ENCODE results near the gene CYP26B1.

Gene CYP26B1

DNA sequence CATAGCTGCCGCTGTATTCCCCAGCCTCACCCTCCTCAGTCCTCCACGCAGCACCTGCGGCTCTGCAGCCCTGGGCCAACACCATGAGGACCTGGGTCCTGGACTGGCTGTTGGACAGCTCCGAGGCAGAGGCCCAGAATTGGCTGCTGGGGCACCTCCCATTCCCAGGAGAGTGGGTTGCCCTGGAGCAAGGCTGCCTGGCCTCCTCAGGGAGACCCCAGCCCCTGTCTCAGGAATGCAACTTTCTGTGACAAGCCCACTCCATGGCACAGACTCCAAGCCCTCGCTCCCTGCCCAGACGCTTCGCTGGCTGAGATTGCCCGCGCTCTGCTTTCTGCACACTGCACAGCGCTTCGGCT is 33.0 kb downstream of the CYP26B1 start:
- Histone ChIP-seq H3K27me3 (ENCODE audit: control insufficient read depth, insufficient read depth, low read length) (no peaks in the 10 kb centered on the region), H3K36me3 (ENCODE audit: control insufficient read depth, insufficient read depth, low read length) (no peaks in the 10 kb centered on the region), H3K9me3 (ENCODE audit: control insufficient read depth, insufficient read depth, low read length) (no peaks in the 10 kb centered on the region), H3K27ac (ENCODE audit: low read depth, low read length) (no peak overlapping the region), H3K4me1 (ENCODE audit: control insufficient read depth, insufficient read depth, low read length) (no peaks in the 10 kb centered on the region), H3K4me3 (ENCODE audit: low read depth, low read length) (no peak overlapping the region), H3K9ac (ENCODE audit: low read depth, low read length) (no peak overlapping the region)

- no peak overlapping the region for H3K27ac ChIP-seq (ENCODE audit: low read depth, low read length)
These were observed 33.6 kb downstream of the CYP26B1 start for GRCh38 chr2:72113847-72114692.

GRCh38 chr2:72112981-72113846 is 34.4 kb downstream of the CYP26B1 start:
- Histone ChIP-seq H3K36me3 (ENCODE audit: control insufficient read depth, insufficient read depth, low read length) (no peaks in the 10 kb centered on the region), H3K9me3 (ENCODE audit: control insufficient read depth, insufficient read depth, low read length) (no peaks in the 10 kb centered on the region), H3K4me3 (ENCODE audit: low read depth, low read length) (no peak overlapping the region), H3K27me3 (ENCODE audit: control insufficient read depth, insufficient read depth, low read length) (no peaks in the 10 kb centered on the region), H3K9ac (ENCODE audit: low read depth, low read length) (no peak overlapping the region), H3K4me1 (ENCODE audit: control insufficient read depth, insufficient read depth, low read length) (no peaks in the 10 kb centered on the region), H3K27ac (ENCODE audit: low read depth, low read length) (no peak overlapping the region)

More at GRCh38 chr2:72113847-72114692, 33.6 kb downstream of the CYP26B1 start:
- no peaks in the 10 kb centered on the region for H3K36me3 ChIP-seq (ENCODE audit: control insufficient read depth, insufficient read depth, low read length)
- H3K4me3 ChIP-seq (ENCODE audit: low read depth, low read length), result no peak overlapping the region
- no peaks in the 10 kb centered on the region for H3K9me3 ChIP-seq (ENCODE audit: control insufficient read depth, insufficient read depth, low read length)
- H3K27me3 ChIP-seq (ENCODE audit: control insufficient read depth, insufficient read depth, low read length), result no peaks in the 10 kb centered on the region
- H3K4me1 ChIP-seq (ENCODE audit: control insufficient read depth, insufficient read depth, low read length), result no peaks in the 10 kb centered on the region
- no peak overlapping the region for H3K9ac ChIP-seq (ENCODE audit: low read depth, low read length)

- no peak overlapping the region for H3K4me3 ChIP-seq (ENCODE audit: low read depth, low read length)
- H3K4me1 ChIP-seq (ENCODE audit: control insufficient read depth, insufficient read depth, low read length), result no peaks in the 10 kb centered on the region
- no peaks in the 10 kb centered on the region for H3K36me3 ChIP-seq (ENCODE audit: control insufficient read depth, insufficient read depth, low read length)
- no peaks in the 10 kb centered on the region for H3K9me3 ChIP-seq (ENCODE audit: control insufficient read depth, insufficient read depth, low read length)
- no peaks in the 10 kb centered on the region for H3K27me3 ChIP-seq (ENCODE audit: control insufficient read depth, insufficient read depth, low read length)
- H3K9ac ChIP-seq (ENCODE audit: low read depth, low read length), result no peak overlapping the region
- no peak overlapping the region for H3K27ac ChIP-seq (ENCODE audit: low read depth, low read length)
These were observed 35.3 kb downstream of the CYP26B1 start for GRCh38 chr2:72112401-72112800.

- Histone ChIP-seq H3K27me3 (ENCODE audit: control insufficient read depth, insufficient read depth, low read length) (no peaks in the 10 kb centered on the region), H3K9ac (ENCODE audit: low read depth, low read length) (no peak overlapping the region), H3K4me1 (ENCODE audit: control insufficient read depth, insufficient read depth, low read length) (no peaks in the 10 kb centered on the region), H3K4me3 (ENCODE audit: low read depth, low read length) (no peak overlapping the region), H3K36me3 (ENCODE audit: control insufficient read depth, insufficient read depth, low read length) (no peaks in the 10 kb centered on the region), H3K9me3 (ENCODE audit: control insufficient read depth, insufficient read depth, low read length) (no peaks in the 10 kb centered on the region), H3K27ac (ENCODE audit: low read depth, low read length) (no peak overlapping the region)
These were observed 36.6 kb downstream of the CYP26B1 start for GRCh38 chr2:72111061-72111460.

DNA sequence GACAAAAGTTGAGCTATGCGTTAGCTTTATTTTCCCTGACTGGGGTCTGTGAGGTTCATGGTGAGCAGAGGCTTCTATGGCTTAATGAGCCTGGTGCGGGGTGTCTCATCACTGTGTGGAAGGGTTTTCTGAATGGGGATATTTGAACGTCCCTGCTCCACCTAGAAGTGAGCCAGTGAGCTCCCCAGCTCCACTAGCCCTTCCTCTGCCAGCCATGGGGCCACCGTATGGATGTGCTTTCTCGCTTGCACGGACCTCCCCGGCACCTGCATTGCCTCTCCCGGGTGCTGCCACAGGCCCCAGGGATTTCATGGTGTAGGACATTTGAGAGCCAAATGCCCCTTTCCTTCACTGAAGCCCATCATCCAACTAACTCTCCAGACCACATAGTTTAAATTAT is 37.8 kb downstream of the CYP26B1 start:
- Histone ChIP-seq H3K27me3 (ENCODE audit: control insufficient read depth, insufficient read depth, low read length) (no peaks in the 10 kb centered on the region), H3K9ac (ENCODE audit: low read depth, low read length) (no peak overlapping the region), H3K36me3 (ENCODE audit: control insufficient read depth, insufficient read depth, low read length) (no peaks in the 10 kb centered on the region), H3K27ac (ENCODE audit: low read depth, low read length) (no peak overlapping the region), H3K9me3 (ENCODE audit: control insufficient read depth, insufficient read depth, low read length) (no peaks in the 10 kb centered on the region), H3K4me1 (ENCODE audit: control insufficient read depth, insufficient read depth, low read length) (no peaks in the 10 kb centered on the region), H3K4me3 (ENCODE audit: low read depth, low read length) (no peak overlapping the region)

GRCh38 chr2:72109291-72109690 is 38.4 kb downstream of the CYP26B1 start:
- no peaks in the 10 kb centered on the region for H3K9me3 ChIP-seq (ENCODE audit: control insufficient read depth, insufficient read depth, low read length)
- no peaks in the 10 kb centered on the region for H3K27me3 ChIP-seq (ENCODE audit: control insufficient read depth, insufficient read depth, low read length)
- H3K27ac ChIP-seq (ENCODE audit: low read depth, low read length), result no peak overlapping the region

DNA sequence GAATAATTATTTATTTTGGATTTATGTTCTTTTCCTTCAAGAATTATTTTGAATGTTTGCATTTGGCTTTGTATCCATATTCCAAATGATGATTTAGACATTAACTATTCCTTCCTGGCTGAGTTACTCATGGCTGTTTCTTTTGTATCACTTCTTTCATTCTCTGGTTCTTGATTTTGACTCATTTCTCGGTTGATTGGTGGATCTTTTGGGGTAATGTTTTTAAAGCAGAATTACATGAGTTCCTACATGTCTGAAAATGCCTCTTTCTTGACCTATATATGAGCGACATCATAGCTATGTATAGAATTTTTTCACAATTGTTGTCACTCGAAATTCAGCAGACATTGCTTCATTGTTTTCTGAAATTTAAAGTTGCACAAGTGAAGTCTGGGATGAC is 39.5 kb downstream of the CYP26B1 start:
- no peak overlapping the region for H3K9ac ChIP-seq (ENCODE audit: low read depth, low read length)
- no peaks in the 10 kb centered on the region for H3K36me3 ChIP-seq (ENCODE audit: control insufficient read depth, insufficient read depth, low read length)
- no peak overlapping the region for H3K27ac ChIP-seq (ENCODE audit: low read depth, low read length)
- H3K9me3 ChIP-seq (ENCODE audit: control insufficient read depth, insufficient read depth, low read length), result no peaks in the 10 kb centered on the region
- no peaks in the 10 kb centered on the region for H3K27me3 ChIP-seq (ENCODE audit: control insufficient read depth, insufficient read depth, low read length)
- H3K4me1 ChIP-seq (ENCODE audit: control insufficient read depth, insufficient read depth, low read length), result no peaks in the 10 kb centered on the region
- no peak overlapping the region for H3K4me3 ChIP-seq (ENCODE audit: low read depth, low read length)

More at GRCh38 chr2:72109291-72109690, 38.4 kb downstream of the CYP26B1 start:
- H3K4me3 ChIP-seq (ENCODE audit: low read depth, low read length), result no peak overlapping the region
- no peaks in the 10 kb centered on the region for H3K36me3 ChIP-seq (ENCODE audit: control insufficient read depth, insufficient read depth, low read length)
- H3K9ac ChIP-seq (ENCODE audit: low read depth, low read length), result no peak overlapping the region
- no peaks in the 10 kb centered on the region for H3K4me1 ChIP-seq (ENCODE audit: control insufficient read depth, insufficient read depth, low read length)

DNA sequence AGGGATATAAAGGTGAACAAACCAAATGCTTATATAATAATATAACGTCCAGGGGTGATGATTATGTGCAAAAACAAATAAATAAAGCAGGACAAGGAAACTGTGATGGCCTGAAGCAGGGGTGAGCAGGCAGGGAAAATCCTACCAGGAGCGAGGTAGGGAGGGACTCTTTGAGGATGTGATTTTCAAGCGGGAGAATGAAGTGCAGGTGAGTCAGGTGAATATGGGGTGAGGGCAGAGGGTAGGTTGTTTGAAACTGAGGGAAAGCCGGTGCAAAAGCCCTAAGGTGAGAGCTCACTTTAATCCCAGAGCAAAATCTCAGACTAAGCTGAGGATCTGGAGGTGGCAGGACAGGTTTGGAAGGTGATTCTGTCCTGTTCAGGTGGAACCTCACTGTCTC is 40.7 kb downstream of the CYP26B1 start:
- no peaks in the 10 kb centered on the region for H3K36me3 ChIP-seq (ENCODE audit: control insufficient read depth, insufficient read depth, low read length)
- no peaks in the 10 kb centered on the region for H3K4me1 ChIP-seq (ENCODE audit: control insufficient read depth, insufficient read depth, low read length)
- no peak overlapping the region for H3K27ac ChIP-seq (ENCODE audit: low read depth, low read length)
- H3K9ac ChIP-seq (ENCODE audit: low read depth, low read length), result no peak overlapping the region
- H3K27me3 ChIP-seq (ENCODE audit: control insufficient read depth, insufficient read depth, low read length), result no peaks in the 10 kb centered on the region
- H3K9me3 ChIP-seq (ENCODE audit: control insufficient read depth, insufficient read depth, low read length), result no peaks in the 10 kb centered on the region
- H3K4me3 ChIP-seq (ENCODE audit: low read depth, low read length), result no peak overlapping the region

GRCh38 chr2:72104821-72105588 is 42.7 kb downstream of the CYP26B1 start:
- Histone ChIP-seq H3K9ac (ENCODE audit: low read depth, low read length) (no peak overlapping the region), H3K27ac (ENCODE audit: low read depth, low read length) (no peak overlapping the region), H3K27me3 (ENCODE audit: control insufficient read depth, insufficient read depth, low read length) (no peaks in the 10 kb centered on the region), H3K4me3 (ENCODE audit: low read depth, low read length) (no peak overlapping the region), H3K36me3 (ENCODE audit: control insufficient read depth, insufficient read depth, low read length) (no peaks in the 10 kb centered on the region), H3K4me1 (ENCODE audit: control insufficient read depth, insufficient read depth, low read length) (no peaks in the 10 kb centered on the region), H3K9me3 (ENCODE audit: control insufficient read depth, insufficient read depth, low read length) (no peaks in the 10 kb centered on the region)
